ENCODE measurements around the gene NEFH. TPM values are rescaled to one million over a fixed set of nuclear protein-coding genes. Genes with fewer than 3 reads are reported as not detected.
"Not testable (repeated sequence)": the region's sequence is repeated elsewhere in the genome, so short reads cannot be mapped to it uniquely, and the experiment has no call there.

NEFH gene
- total RNA-seq, 1 donor from 2014 or later, result 0.43 TPM

DNA sequence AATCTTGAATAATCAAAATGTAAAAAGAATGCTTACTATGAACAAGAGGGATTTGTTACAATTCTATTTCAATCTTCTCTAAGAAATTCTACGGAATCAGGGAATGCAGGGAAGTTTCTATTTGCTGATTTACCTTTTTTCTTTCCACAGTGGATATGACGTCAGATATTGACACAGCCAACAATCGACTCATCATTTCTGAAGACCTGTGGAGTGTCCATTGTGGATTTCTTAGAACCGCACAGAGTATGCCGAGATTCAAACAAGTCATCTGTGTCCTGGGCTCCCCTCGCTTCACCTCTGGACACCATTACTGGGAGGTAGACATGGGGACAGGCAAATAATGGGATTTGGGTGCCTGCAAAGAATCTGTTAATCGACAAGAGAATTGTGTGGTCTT is 45.7 kb upstream of the NEFH start:
- TF ChIP-seq CTCF (IDR thresholded peaks at IDR 0.05) (no peak), EZH2phosphoT487 (IDR thresholded peaks at IDR 0.05) (no peak), EZH2 (IDR thresholded peaks at IDR 0.05) (no peak)
- no peak overlapping the region for H3K4me3 Mint-ChIP-seq
- Histone ChIP-seq H2AFZ (replicated peaks) (no peak overlapping the region), H3K9ac (no peak overlapping the region), H3K4me3 (no peak overlapping the region), H3K79me2 (ENCODE audit: low read depth) (no peaks in the 10 kb centered on the region), H3K9me3 (ENCODE audit: low read depth) (no peaks in the 10 kb centered on the region), H3K36me3 (no peaks in the 10 kb centered on the region), H3K4me2 (no peak overlapping the region), H4K20me1 (ENCODE audit: low read depth) (no peaks in the 10 kb centered on the region), H3F3A (ENCODE audit: low read depth) (no peaks in the 10 kb centered on the region), H3K4me1 (peaks cover 16% of the 10 kb centered on the region), H3K27me3 (no peaks in the 10 kb centered on the region), H3K27ac (no peak overlapping the region)
- H3K27me3 Mint-ChIP-seq (ENCODE audit: insufficient read depth, low read depth), result no peaks in the 10 kb centered on the region
- no peak overlapping the region for H3K27ac Mint-ChIP-seq
- no peaks in the 10 kb centered on the region for H3K36me3 Mint-ChIP-seq
- no peak for DNase-seq (ENCODE audit: low spot score)
- no peaks in the 10 kb centered on the region for H3K9me3 Mint-ChIP-seq
- H3K4me1 Mint-ChIP-seq, result no peaks in the 10 kb centered on the region

- Mint-ChIP-seq H3K36me3 (no peaks in the 10 kb centered on the region), H3K4me1 (no peaks in the 10 kb centered on the region), H3K4me3 (no peak overlapping the region), H3K27me3 (ENCODE audit: insufficient read depth, low read depth) (no peaks in the 10 kb centered on the region), H3K9me3 (no peaks in the 10 kb centered on the region), H3K27ac (no peak overlapping the region)
- no peaks in the 10 kb centered on the region for H3K36me3 ChIP-seq
- no peaks in the 10 kb centered on the region for H3K9me3 ChIP-seq (ENCODE audit: low read depth)
- TF ChIP-seq CTCF (IDR thresholded peaks at IDR 0.05) (no peak), EZH2 (IDR thresholded peaks at IDR 0.05) (no peak), EZH2phosphoT487 (IDR thresholded peaks at IDR 0.05) (no peak)
- no peak overlapping the region for H2AFZ ChIP-seq (replicated peaks)
- H3K4me3 ChIP-seq, result no peak overlapping the region
- H3K27me3 ChIP-seq, result no peaks in the 10 kb centered on the region
- H3K9ac ChIP-seq, result no peak overlapping the region
- no peaks in the 10 kb centered on the region for H3F3A ChIP-seq (ENCODE audit: low read depth)
- no peak overlapping the region for H3K4me2 ChIP-seq
- no peak overlapping the region for H3K27ac ChIP-seq
- H3K4me1 ChIP-seq, result peaks cover 16% of the 10 kb centered on the region
- H4K20me1 ChIP-seq (ENCODE audit: low read depth), result no peaks in the 10 kb centered on the region
- no peaks in the 10 kb centered on the region for H3K79me2 ChIP-seq (ENCODE audit: low read depth)
- no peak for DNase-seq (ENCODE audit: low spot score)
These were observed 44.5 kb upstream of the NEFH start for GRCh38 chr22:29435236-29436136.

- H3F3A ChIP-seq (ENCODE audit: low read depth); H3K4me2 ChIP-seq; H2AFZ ChIP-seq (replicated peaks); H3K36me3 Mint-ChIP-seq; H3K9me3 ChIP-seq (ENCODE audit: low read depth); H3K4me1 ChIP-seq; H3K79me2 ChIP-seq (ENCODE audit: low read depth); H3K27me3 Mint-ChIP-seq (ENCODE audit: insufficient read depth, low read depth); H4K20me1 ChIP-seq (ENCODE audit: low read depth); H3K4me1 Mint-ChIP-seq; H3K9me3 Mint-ChIP-seq; H3K36me3 ChIP-seq; DNase-seq (ENCODE audit: low spot score); H3K27me3 ChIP-seq; H3K4me3 Mint-ChIP-seq; H3K27ac ChIP-seq; H3K4me3 ChIP-seq; H3K9ac ChIP-seq; H3K27ac Mint-ChIP-seq: not testable (repeated sequence)
These were observed 41.7 kb upstream of the NEFH start, which contains the start of gene RFPL1 for GRCh38 chr22:29438283-29438682. RFPL1 (plus strand) TSS chr22:29438583.

DNA sequence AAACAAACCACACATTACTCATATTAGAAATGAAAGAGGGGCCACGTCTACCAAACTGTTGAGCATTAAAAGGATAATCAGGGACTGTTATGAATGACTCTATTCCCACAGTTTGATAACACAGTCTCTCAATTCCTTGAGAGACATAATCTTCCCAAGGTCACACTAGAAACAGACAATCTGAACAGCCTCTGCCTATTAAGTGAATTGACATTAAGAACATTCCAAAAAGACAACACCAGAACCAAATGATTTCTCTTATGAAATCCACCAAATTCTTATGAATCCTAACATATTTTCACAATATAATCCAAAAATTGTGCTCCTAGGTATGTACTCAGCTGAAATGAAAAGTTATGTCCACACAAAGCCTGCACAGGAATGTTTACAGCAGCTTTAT is 37.0 kb upstream of the NEFH start:
- H3K9me3 Mint-ChIP-seq, result no peaks in the 10 kb centered on the region
- H3K27ac Mint-ChIP-seq, result no peak overlapping the region
- no peaks in the 10 kb centered on the region for H4K20me1 ChIP-seq (ENCODE audit: low read depth)
- TF ChIP-seq EZH2phosphoT487 (IDR thresholded peaks at IDR 0.05) (no peak), CTCF (IDR thresholded peaks at IDR 0.05) (no peak), EZH2 (IDR thresholded peaks at IDR 0.05) (no peak)
- no peaks in the 10 kb centered on the region for H3K36me3 ChIP-seq
- H3F3A ChIP-seq (ENCODE audit: low read depth), result no peaks in the 10 kb centered on the region
- no peak overlapping the region for H2AFZ ChIP-seq (replicated peaks)
- no peaks in the 10 kb centered on the region for H3K4me1 ChIP-seq
- no peaks in the 10 kb centered on the region for H3K36me3 Mint-ChIP-seq
- H3K79me2 ChIP-seq (ENCODE audit: low read depth), result no peaks in the 10 kb centered on the region
- H3K4me3 ChIP-seq, result no peak overlapping the region
- no peaks in the 10 kb centered on the region for H3K9me3 ChIP-seq (ENCODE audit: low read depth)
- H3K4me2 ChIP-seq, result no peak overlapping the region
- peaks cover 2% of the 10 kb centered on the region for H3K27me3 Mint-ChIP-seq (ENCODE audit: insufficient read depth, low read depth)
- H3K9ac ChIP-seq, result no peak overlapping the region
- H3K27me3 ChIP-seq, result no peaks in the 10 kb centered on the region
- H3K4me3 Mint-ChIP-seq, result no peak overlapping the region
- H3K4me1 Mint-ChIP-seq, result no peaks in the 10 kb centered on the region
- DNase-seq (ENCODE audit: low spot score), result no peak
- no peak overlapping the region for H3K27ac ChIP-seq
